Measurements from ENCODE around the gene MPHOSPH8.

The MPHOSPH8 gene

GRCh38 chr13:19633479-19634255 is at the start of gene MPHOSPH8:
Gene MPHOSPH8 (plus strand): TSS chr13:19633659. CDS start chr13:19633749, 90 bp downstream.
- peak; percentile 76 to 89 (median 84) for DNase-seq

- DNase-seq: peak; percentile 38 to 68 (median 46)
These were observed 46.4 kb upstream of the MPHOSPH8 start for GRCh38 chr13:19586904-19587634.

- no peak for DNase-seq
These were observed 45.7 kb upstream of the MPHOSPH8 start for GRCh38 chr13:19587635-19588300.

- DNase-seq: no peak
These were observed 44.1 kb upstream of the MPHOSPH8 start for GRCh38 chr13:19589312-19589711.

GRCh38 chr13:19590423-19590822 is 43.0 kb upstream of the MPHOSPH8 start:
- no peak for DNase-seq

GRCh38 chr13:19591864-19592263 is 41.6 kb upstream of the MPHOSPH8 start:
- no peak for DNase-seq

- DNase-seq: no peak
These were observed 40.7 kb upstream of the MPHOSPH8 start for GRCh38 chr13:19592657-19593180.

GRCh38 chr13:19596086-19596485 is 37.4 kb upstream of the MPHOSPH8 start:
- DNase-seq: no peak

GRCh38 chr13:19596960-19597361 is 36.5 kb upstream of the MPHOSPH8 start:
- no peak for DNase-seq

- no peak for DNase-seq
These were observed 35.9 kb upstream of the MPHOSPH8 start for GRCh38 chr13:19597523-19597922.

- peak in 2 of 4 experiments; percentile 6 to 16 for DNase-seq
These were observed 31.4 kb upstream of the MPHOSPH8 start for GRCh38 chr13:19601749-19602725.

GRCh38 chr13:19604306-19604705 is 29.2 kb upstream of the MPHOSPH8 start:
- DNase-seq: no peak

GRCh38 chr13:19605161-19605955 is 28.1 kb upstream of the MPHOSPH8 start:
- DNase-seq: no peak

- no peak for DNase-seq
These were observed 27.3 kb upstream of the MPHOSPH8 start for GRCh38 chr13:19606152-19606551.

- no peak for DNase-seq
These were observed 26.7 kb upstream of the MPHOSPH8 start for GRCh38 chr13:19606737-19607136.

GRCh38 chr13:19607523-19608078 is 25.9 kb upstream of the MPHOSPH8 start:
- DNase-seq: no peak

GRCh38 chr13:19618977-19619376 is 14.5 kb upstream of the MPHOSPH8 start:
- no peak for DNase-seq

GRCh38 chr13:19622193-19622592 is 11.3 kb upstream of the MPHOSPH8 start:
- no peak for DNase-seq

GRCh38 chr13:19624265-19624664 is 9.2 kb upstream of the MPHOSPH8 start:
- DNase-seq: no peak

- DNase-seq: no peak
These were observed 462 bp upstream of the MPHOSPH8 start for GRCh38 chr13:19632915-19633478.
